ENCODE measurements around the gene ZSCAN23. TPM values are rescaled to one million over a fixed set of nuclear protein-coding genes. Genes with fewer than 3 reads are reported as not detected.

Gene ZSCAN23
- total and polyA plus RNA-seq, 9 of the 15 experiments (the other 6 are each of a cell fraction or from before 2014, with no cell fraction given): 0.05 to 0.29 (median 0.21) TPM; not detected in 1

DNA sequence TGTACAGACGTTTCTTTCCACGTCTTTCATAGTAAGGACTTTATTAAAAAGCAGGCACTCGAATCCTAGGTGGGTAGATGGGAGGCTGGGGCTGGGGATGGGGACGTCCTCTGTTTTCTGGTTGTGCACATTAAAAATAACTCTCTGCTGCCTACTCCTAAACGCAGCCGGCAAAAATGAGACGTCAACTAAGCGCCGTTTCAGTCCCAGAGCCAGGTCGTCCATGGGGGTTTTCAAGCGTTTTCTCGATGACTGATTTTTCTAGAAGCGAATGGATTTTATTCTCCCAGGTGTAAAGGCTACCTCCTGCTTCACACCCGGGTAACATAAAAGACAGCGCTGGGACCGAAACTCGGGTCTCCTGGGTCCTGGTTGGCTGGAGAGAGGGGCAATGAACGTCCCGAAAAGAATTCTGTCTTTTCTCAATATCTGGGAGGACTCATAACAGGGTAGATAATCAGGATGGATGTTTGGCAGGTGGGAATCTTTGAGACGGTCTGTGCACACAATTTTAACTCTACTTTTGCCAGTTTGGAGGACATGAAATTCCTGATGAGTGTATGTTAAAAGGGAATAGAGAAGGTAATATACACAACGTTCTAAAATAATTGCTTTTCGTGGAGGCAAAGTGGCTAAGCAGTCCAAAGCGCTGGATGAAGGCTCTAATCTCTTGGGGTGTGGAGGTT lies 47.1 kb upstream of the ZSCAN23 start (continued):
- TF ChIP-seq, protein P1, sequence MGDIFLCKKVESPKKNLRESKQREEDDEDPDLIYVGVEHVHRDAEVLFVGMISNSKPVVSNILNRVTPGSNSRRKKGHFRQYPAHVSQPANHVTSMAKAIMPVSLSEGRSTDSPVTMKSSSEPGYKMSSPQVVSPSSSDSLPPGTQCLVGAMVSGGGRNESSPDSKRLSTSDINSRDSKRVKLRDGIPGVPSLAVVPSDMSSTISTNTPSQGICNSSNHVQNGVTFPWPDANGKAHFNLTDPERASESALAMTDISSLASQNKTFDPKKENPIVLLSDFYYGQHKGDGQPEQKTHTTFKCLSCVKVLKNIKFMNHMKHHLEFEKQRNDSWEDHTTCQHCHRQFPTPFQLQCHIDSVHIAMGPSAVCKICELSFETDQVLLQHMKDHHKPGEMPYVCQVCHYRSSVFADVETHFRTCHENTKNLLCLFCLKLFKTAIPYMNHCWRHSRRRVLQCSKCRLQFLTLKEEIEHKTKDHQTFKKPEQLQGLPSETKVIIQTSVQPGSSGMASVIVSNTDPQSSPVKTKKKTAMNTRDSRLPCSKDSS (IDR thresholded peaks at IDR 0.05; ENCODE audit: low read depth, partially characterized antibody): no peak
- no peak for TF ChIP-seq DIDO1 (tag; IDR thresholded peaks at IDR 0.05; ENCODE audit: low read depth)
- TF ChIP-seq, protein P2, sequence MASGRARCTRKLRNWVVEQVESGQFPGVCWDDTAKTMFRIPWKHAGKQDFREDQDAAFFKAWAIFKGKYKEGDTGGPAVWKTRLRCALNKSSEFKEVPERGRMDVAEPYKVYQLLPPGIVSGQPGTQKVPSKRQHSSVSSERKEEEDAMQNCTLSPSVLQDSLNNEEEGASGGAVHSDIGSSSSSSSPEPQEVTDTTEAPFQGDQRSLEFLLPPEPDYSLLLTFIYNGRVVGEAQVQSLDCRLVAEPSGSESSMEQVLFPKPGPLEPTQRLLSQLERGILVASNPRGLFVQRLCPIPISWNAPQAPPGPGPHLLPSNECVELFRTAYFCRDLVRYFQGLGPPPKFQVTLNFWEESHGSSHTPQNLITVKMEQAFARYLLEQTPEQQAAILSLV (tag; IDR thresholded peaks at IDR 0.05): no peak
- TF ChIP-seq GATAD2A (IDR thresholded peaks at IDR 0.05): no peak
- no peak for TF ChIP-seq FOXP1 (CRISPR knock-in tag; IDR thresholded peaks at IDR 0.05)
- TF ChIP-seq TEAD2 (tag; IDR thresholded peaks at IDR 0.05): no peak
- no peak for TF ChIP-seq ZNF23 (CRISPR knock-in tag; IDR thresholded peaks at IDR 0.05)
- TF ChIP-seq ZNF699 (CRISPR knock-in tag; IDR thresholded peaks at IDR 0.05; ENCODE audit: insufficient replicate concordance): no peak
- no peak for TF ChIP-seq ZNF24 (IDR thresholded peaks at IDR 0.05)
- no peak for TF ChIP-seq SRF (CRISPR knock-in tag; IDR thresholded peaks at IDR 0.05)
- no peak for TF ChIP-seq TCF3 (CRISPR knock-in tag; IDR thresholded peaks at IDR 0.05)
- no peak for TF ChIP-seq NFATC3 (IDR thresholded peaks at IDR 0.05)
- TF ChIP-seq, protein P3, sequence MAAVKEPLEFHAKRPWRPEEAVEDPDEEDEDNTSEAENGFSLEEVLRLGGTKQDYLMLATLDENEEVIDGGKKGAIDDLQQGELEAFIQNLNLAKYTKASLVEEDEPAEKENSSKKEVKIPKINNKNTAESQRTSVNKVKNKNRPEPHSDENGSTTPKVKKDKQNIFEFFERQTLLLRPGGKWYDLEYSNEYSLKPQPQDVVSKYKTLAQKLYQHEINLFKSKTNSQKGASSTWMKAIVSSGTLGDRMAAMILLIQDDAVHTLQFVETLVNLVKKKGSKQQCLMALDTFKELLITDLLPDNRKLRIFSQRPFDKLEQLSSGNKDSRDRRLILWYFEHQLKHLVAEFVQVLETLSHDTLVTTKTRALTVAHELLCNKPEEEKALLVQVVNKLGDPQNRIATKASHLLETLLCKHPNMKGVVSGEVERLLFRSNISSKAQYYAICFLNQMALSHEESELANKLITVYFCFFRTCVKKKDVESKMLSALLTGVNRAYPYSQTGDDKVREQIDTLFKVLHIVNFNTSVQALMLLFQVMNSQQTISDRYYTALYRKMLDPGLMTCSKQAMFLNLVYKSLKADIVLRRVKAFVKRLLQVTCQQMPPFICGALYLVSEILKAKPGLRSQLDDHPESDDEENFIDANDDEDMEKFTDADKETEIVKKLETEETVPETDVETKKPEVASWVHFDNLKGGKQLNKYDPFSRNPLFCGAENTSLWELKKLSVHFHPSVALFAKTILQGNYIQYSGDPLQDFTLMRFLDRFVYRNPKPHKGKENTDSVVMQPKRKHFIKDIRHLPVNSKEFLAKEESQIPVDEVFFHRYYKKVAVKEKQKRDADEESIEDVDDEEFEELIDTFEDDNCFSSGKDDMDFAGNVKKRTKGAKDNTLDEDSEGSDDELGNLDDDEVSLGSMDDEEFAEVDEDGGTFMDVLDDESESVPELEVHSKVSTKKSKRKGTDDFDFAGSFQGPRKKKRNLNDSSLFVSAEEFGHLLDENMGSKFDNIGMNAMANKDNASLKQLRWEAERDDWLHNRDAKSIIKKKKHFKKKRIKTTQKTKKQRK (IDR thresholded peaks at IDR 0.05; ENCODE audit: borderline replicate concordance, low read depth, low read length): no peak
- no peak for TF ChIP-seq SMAD4 (CRISPR knock-in tag; conservative IDR thresholded peaks at IDR 0.05)
